Ectodermal cell (in vitro differentiated cells): Measurements from ENCODE around the gene DDAH2.
A peak's percentile ranks its signal among the peaks of the same experiment; 100 is the strongest.

Experiments
- H3K27ac ChIP-seq: 2 replicates; pipeline ENCODE4 v1.7.0; 2013; ENCODE audit warnings: mild to moderate bottlenecking, low read depth, low read length; ENCODE audit not compliant: insufficient read depth, poor library complexity, severe bottlenecking
- H3K27me3 ChIP-seq: 2 replicates; pipeline ENCODE4 v1.7.0; 2013; ENCODE audit warnings: mild to moderate bottlenecking, low read length; ENCODE audit not compliant: insufficient read depth, control insufficient read depth, poor library complexity, severe bottlenecking
- H3K36me3 ChIP-seq: one replicate; pipeline ENCODE4 v1.7.0; 2013; ENCODE audit warnings: low read length; ENCODE audit not compliant: control insufficient read depth, insufficient read depth
- H3K4me1 ChIP-seq: one replicate; pipeline ENCODE4 v1.7.0; 2013; ENCODE audit warnings: low read length; ENCODE audit not compliant: control insufficient read depth, insufficient read depth
- H3K4me3 ChIP-seq: 2 replicates; pipeline ENCODE4 v1.7.0; 2013; ENCODE audit warnings: low read depth, low read length, control low read depth; ENCODE audit not compliant: insufficient read depth
- H3K9me3 ChIP-seq: 2 replicates; pipeline ENCODE4 v1.7.0; 2013; ENCODE audit warnings: mild to moderate bottlenecking, low read length, moderate library complexity; ENCODE audit not compliant: control insufficient read depth
- WGBS, 2 experiments: methylation state at CpG; one replicate each; pipeline ENCODE4 v1.1.7; 2013; ENCODE audit warnings: missing lambda C conversion rate in 2 of 2; 5-methylcytosine and 5-hydroxymethylcytosine counted together

The DDAH2 gene

GRCh38 chr6:31739639-31740396 lies 10.7 kb upstream of the DDAH2 start, which contains the start of gene MSH5:
TSS of gene MSH5 (plus strand) at chr6:31740005. CDS start at chr6:31740467, 462 bp downstream.
- H3K27ac ChIP-seq: peak within 1 kb of the TSS; percentile 67
- WGBS, 2 experiments: 2% methylated on average over 58 of the region's 58 CpGs
- peaks cover 4% of the 10 kb centered on the region for H3K36me3 ChIP-seq
- H3K4me3 ChIP-seq: peak within 1 kb of the TSS; percentile 52
- H3K27me3 ChIP-seq: no peaks in the 10 kb centered on the region
- no peaks in the 10 kb centered on the region for H3K9me3 ChIP-seq
- H3K4me1 ChIP-seq: peaks cover 39% of the 10 kb centered on the region

- Histone ChIP-seq H3K4me1 (peaks cover 34% of the 10 kb centered on the region), H3K27me3 (no peaks in the 10 kb centered on the region), H3K36me3 (peaks cover 11% of the 10 kb centered on the region), H3K9me3 (no peaks in the 10 kb centered on the region), H3K27ac (peak overlapping the region; percentile 91), H3K4me3 (peak overlapping the region; percentile 11)
- 43 to 49% methylated on average over 6 of the region's 6 CpGs for WGBS, 2 experiments
Observed at GRCh38 chr6:31737991-31738979, 9.2 kb upstream of the DDAH2 start.

- Histone ChIP-seq H3K4me1 (peaks cover 34% of the 10 kb centered on the region), H3K9me3 (no peaks in the 10 kb centered on the region), H3K27ac (peak overlapping the region; percentile 91), H3K4me3 (peak overlapping the region; percentile 11), H3K27me3 (no peaks in the 10 kb centered on the region), H3K36me3 (peaks cover 15% of the 10 kb centered on the region)
- 31 to 33% methylated on average over 7 of the region's 7 CpGs for WGBS, 2 experiments
Observed at GRCh38 chr6:31737315-31737990, 8.4 kb upstream of the DDAH2 start.

GRCh38 chr6:31736768-31737314 lies 7.7 kb upstream of the DDAH2 start:
- Histone ChIP-seq H3K27me3 (no peaks in the 10 kb centered on the region), H3K36me3 (peaks cover 20% of the 10 kb centered on the region), H3K9me3 (no peaks in the 10 kb centered on the region), H3K4me3 (peak overlapping the region; percentile 68), H3K4me1 (peaks cover 34% of the 10 kb centered on the region), H3K27ac (peak overlapping the region; percentile 91)
- 38 to 41% methylated on average over 10 of the region's 10 CpGs for WGBS, 2 experiments

GRCh38 chr6:31736021-31736767 lies 7.1 kb upstream of the DDAH2 start, which contains the start of gene CLIC1:
TSS of gene CLIC1 (minus strand) at chr6:31736530. CDS start at chr6:31736300, 230 bp downstream.
- H3K4me3 ChIP-seq: peak within 1 kb of the TSS; percentile 68
- H3K9me3 ChIP-seq: no peaks in the 10 kb centered on the region
- H3K36me3 ChIP-seq: peaks cover 25% of the 10 kb centered on the region
- WGBS, 2 experiments: 0 to 1% methylated on average over 24 of the region's 24 CpGs
- peaks cover 34% of the 10 kb centered on the region for H3K4me1 ChIP-seq
- H3K27me3 ChIP-seq: no peaks in the 10 kb centered on the region
- peak within 1 kb of the TSS; percentile 91 for H3K27ac ChIP-seq

- Histone ChIP-seq H3K27ac (no peak overlapping the region), H3K27me3 (no peaks in the 10 kb centered on the region), H3K4me3 (peak overlapping the region; percentile 68), H3K9me3 (no peaks in the 10 kb centered on the region), H3K4me1 (peaks cover 34% of the 10 kb centered on the region), H3K36me3 (peaks cover 25% of the 10 kb centered on the region)
- WGBS, 2 experiments: 2% methylated on average over 18 of the region's 18 CpGs
Observed at GRCh38 chr6:31734821-31735406, 5.8 kb upstream of the DDAH2 start.

GRCh38 chr6:31734247-31734820 lies 5.2 kb upstream of the DDAH2 start:
- Histone ChIP-seq H3K27me3 (no peaks in the 10 kb centered on the region), H3K9me3 (no peaks in the 10 kb centered on the region), H3K27ac (no peak overlapping the region), H3K4me1 (peaks cover 34% of the 10 kb centered on the region), H3K36me3 (peaks cover 25% of the 10 kb centered on the region), H3K4me3 (peak overlapping the region; percentile 68)
- WGBS, 2 experiments: 16 to 18% methylated on average over 2 of the region's 2 CpGs

GRCh38 chr6:31733734-31734133 lies 4.6 kb upstream of the DDAH2 start:
- 94% methylated on average over 4 of the region's 4 CpGs for WGBS, 2 experiments
- no peaks in the 10 kb centered on the region for H3K9me3 ChIP-seq
- H3K27ac ChIP-seq: no peak overlapping the region
- H3K27me3 ChIP-seq: no peaks in the 10 kb centered on the region
- H3K4me3 ChIP-seq: no peak overlapping the region
- peaks cover 29% of the 10 kb centered on the region for H3K4me1 ChIP-seq
- H3K36me3 ChIP-seq: peaks cover 25% of the 10 kb centered on the region
